Activated T-helper 2 cell treated with anti-CD3 and anti-CD28 coated beads, Interferon-gamma antibody, Interleukin-2, Interleukin-4, amounts not matched to agents 10 μg/mL and 5 μg/mL and 100 μg/mL, durations not matched to agents 14 hours and 24 hours and 36 hours (primary cell): Measurements from ENCODE around the gene MEF2D. TPM values are rescaled to one million over a fixed set of nuclear protein-coding genes. Genes with fewer than 3 reads are reported as not detected.
A peak's percentile ranks its signal among the peaks of the same experiment; 100 is the strongest.

Experiments used
- DNase-seq: peaks from one replicate; pipeline ENCODE4 v3.0.0; 2021; ENCODE audit warnings: low spot score
- H3K27ac Mint-ChIP-seq: one replicate; pipeline ENCODE4 v1.8.0; 2021; ENCODE audit warnings: mixed read lengths
- H3K27me3 Mint-ChIP-seq: one replicate; pipeline ENCODE4 v1.8.0; 2021; ENCODE audit warnings: low read depth, mixed read lengths
- H3K36me3 Mint-ChIP-seq: one replicate; pipeline ENCODE4 v1.8.0; 2021; ENCODE audit warnings: low read depth, mixed read lengths
- H3K4me1 Mint-ChIP-seq: one replicate; pipeline ENCODE4 v1.8.0; 2021; ENCODE audit warnings: low read depth, mixed read lengths
- H3K4me3 Mint-ChIP-seq: one replicate; pipeline ENCODE4 v1.8.0; 2021; ENCODE audit warnings: low read depth, mild to moderate bottlenecking, moderate library complexity, mixed read lengths
- H3K9me3 Mint-ChIP-seq: one replicate; pipeline ENCODE4 v1.8.0; 2021; ENCODE audit warnings: mixed read lengths
- intact Hi-C: fragments of 100-400 bp; cut with micrococcal nuclease; formaldehyde crosslinking; loops from one replicate; pipeline ENCODE4 v1.15.1; 2023
- total RNA-seq: library from RNA; stranded (reverse); gene quantifications from 2 replicates; pipeline ENCODE4 v1.2.3, GENCODE V29; 2022

The MEF2D gene
- total RNA-seq, 1 donor from 2014 or later: 42.1 TPM

DNA sequence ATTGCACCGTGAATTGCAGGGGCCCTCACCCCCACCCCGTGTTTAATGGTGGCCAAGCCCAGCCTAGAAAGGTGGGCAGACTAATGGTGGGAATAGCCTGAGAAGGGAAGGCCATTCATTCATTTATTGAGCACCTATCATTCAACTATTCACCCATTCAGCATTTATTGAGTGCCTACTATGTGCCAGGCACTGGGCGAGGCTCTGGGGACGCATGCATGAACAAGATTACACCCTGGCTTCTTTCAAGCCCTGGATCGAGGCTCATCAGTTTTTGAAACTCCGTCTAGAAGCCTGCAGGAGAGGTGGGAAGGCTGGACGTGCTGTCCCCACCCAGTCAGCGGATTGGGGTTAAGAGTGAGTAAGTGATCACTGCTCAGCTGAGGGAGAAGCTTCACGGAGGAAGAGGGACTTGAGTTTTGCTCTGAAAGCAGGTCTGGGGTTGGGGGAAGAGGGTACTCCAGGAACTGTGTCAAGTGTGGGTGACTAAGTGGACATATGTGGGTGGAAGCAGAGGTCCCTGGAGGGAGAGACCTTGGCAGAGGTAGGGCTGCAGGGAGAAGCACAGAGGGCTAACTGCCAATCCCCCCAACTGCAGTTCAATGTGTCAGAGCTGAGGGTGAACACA, 35.6 kb downstream of the MEF2D start:
- Mint-ChIP-seq H3K9me3 (no peaks in the 10 kb centered on the region), H3K36me3 (peaks cover 37% of the 10 kb centered on the region), H3K27me3 (no peaks in the 10 kb centered on the region), H3K27ac (no peak overlapping the region), H3K4me1 (peaks cover 3% of the 10 kb centered on the region), H3K4me3 (no peak overlapping the region)
- no peak for DNase-seq
- intact Hi-C loops: no loop called here

DNA sequence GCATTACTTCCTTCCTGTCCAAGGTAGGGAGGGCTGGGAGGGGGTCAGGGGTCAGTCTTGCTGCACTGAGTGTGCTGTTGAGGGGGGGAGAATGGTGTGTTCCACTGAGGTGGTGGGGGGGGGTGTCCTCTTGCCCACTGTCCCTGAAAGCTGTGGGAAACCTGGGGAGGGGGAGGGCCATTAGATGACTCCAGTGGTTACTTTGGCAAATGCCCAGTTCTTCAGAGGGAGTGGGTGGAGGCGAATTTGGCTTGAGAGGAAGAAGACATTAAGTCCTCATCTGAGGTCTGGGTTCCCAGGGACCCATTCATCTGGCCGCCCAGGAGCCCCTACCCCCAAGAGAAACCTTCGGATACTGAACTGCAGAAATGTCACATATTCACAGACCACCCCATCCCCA, 36.2 kb downstream of the MEF2D start:
- no peaks in the 10 kb centered on the region for H3K27me3 Mint-ChIP-seq
- no peak overlapping the region for H3K4me3 Mint-ChIP-seq
- peaks cover 33% of the 10 kb centered on the region for H3K36me3 Mint-ChIP-seq
- no peak overlapping the region for H3K27ac Mint-ChIP-seq
- peaks cover 3% of the 10 kb centered on the region for H3K4me1 Mint-ChIP-seq
- intact Hi-C loops: no loop called here
- no peaks in the 10 kb centered on the region for H3K9me3 Mint-ChIP-seq
- DNase-seq: no peak

DNA sequence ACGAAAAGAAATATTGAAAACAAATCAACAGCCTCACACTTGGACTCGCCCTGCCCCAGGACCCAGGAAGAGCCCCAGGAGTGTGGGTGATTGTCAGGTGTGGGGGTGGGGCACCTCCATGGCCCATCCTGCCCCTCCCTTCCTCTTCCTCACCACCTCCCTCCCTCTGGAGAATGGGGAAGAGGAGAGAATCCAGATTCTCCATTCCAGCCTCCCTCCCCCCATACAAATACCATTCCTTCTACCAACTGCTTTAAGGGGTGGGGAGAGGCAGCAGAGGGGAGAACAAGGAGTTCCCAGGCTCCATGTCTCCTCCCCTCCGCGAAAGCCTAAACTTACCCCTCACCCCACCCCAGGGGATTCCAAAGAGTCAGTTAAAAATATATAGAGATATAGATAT, 36.7 kb downstream of the MEF2D start:
- Mint-ChIP-seq H3K27me3 (no peaks in the 10 kb centered on the region), H3K4me1 (peaks cover 3% of the 10 kb centered on the region), H3K36me3 (peaks cover 31% of the 10 kb centered on the region), H3K9me3 (no peaks in the 10 kb centered on the region), H3K27ac (no peak overlapping the region), H3K4me3 (no peak overlapping the region)
- no peak for DNase-seq
- intact Hi-C loops: no loop called here

DNA sequence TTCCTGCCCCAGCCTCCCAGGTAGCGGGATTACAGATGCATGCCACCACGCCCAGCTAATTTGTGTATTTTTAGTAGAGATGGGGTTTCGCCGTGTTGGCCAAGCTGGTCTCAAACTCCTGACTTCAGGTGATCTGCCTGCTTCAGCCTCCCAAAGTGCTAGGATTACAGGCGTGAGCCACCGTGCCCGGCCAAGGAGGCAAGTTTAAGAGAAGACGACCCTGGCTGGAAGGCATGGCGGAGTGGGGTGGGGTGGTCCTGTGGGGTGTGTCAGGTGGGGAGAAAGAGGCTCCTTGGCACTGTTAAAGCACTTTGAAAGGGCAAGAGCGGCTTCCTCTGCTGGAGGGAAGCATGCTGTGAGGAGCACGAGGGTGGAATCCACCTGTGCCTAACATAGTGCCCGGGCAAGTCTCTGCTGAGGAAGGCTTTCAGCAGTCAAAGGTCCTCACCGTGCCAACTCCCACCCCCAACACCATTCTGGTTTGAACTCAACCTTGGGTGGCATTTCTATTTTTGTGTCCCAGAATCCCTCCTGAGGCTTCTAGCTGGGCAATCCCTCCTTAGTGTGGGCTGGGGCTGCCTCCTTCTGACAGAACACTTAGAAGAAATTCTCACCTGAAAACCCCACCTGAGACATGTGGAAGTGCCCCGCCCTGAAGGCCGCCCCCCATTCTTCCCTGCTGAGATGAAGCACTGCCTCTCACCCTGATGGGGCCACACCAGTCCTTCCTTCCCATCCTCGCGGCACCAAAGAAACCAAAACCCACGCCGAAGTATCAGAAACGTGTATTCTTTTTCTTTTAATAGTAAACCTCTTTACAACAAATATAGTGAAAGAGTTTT, 37.4 kb downstream of the MEF2D start:
- intact Hi-C loops: no loop called here
- Mint-ChIP-seq H3K4me3 (no peak overlapping the region), H3K9me3 (no peaks in the 10 kb centered on the region), H3K36me3 (peaks cover 26% of the 10 kb centered on the region), H3K4me1 (peaks cover 3% of the 10 kb centered on the region), H3K27me3 (no peaks in the 10 kb centered on the region), H3K27ac (no peak overlapping the region)
- no peak for DNase-seq

DNA sequence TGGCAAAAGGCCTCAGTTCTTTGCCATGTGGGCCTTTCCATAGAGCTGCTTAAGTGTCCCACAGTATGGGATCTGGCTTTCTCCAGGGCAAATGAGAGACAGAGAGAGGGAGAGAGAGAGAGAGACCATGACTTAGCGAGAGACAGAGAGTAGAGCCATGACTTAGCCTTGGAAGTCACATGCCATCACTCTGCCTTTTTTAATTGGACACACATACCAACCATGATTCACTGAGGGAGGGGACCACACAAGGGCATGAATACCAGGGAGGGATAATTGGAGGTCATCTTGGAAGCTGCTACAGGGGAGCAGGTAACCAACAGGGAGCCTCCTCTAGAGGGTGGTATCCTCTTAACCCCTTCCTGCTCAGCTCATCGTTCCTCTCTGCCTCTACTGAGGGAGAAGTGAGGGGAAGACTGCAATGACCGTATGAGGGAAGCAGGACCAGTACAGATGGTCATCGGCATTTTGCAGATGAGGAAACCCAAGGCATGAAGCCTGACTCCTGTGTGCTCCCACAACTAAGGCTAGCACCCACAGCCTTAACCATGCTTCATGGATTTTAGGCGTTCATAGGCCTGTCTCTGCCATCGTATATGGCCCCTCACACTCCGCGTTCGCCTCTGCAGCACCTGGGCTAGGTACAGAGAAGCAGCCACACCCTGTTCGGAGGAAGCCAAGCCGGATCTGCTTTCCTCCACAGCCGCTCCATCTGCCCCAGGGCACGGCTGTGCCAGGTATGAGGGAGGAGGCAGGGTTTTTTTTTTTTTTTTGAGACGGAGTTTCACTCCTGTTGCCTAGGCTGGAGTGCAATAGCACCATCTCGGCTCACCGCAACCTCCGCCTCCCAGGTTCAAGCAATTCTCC, 38.6 kb downstream of the MEF2D start:
- Mint-ChIP-seq H3K4me3 (no peak overlapping the region), H3K27ac (no peak overlapping the region), H3K9me3 (no peaks in the 10 kb centered on the region), H3K27me3 (no peaks in the 10 kb centered on the region), H3K36me3 (peaks cover 20% of the 10 kb centered on the region), H3K4me1 (peaks cover 5% of the 10 kb centered on the region)
- intact Hi-C loops: no loop called here
- DNase-seq: no peak

DNA sequence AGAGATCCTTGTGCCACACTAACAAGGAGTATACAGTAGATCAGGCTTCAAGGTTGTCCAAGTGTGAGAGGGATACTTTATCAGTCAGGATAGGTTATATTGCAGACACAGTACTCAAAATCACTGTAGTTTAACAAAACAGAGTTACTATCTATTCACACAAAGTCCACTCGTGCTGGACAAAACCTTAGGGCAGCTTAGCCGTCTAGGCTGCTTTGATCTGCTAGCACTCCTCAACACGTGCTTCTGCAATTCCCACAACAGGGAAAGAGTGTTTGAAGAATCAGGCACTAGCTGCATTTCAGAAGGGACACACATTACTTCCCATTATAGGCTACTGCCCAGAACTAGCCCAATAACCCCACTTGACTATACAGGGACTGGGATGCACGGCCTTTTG, 39.5 kb downstream of the MEF2D start:
- Mint-ChIP-seq H3K27ac (no peak overlapping the region), H3K9me3 (no peaks in the 10 kb centered on the region), H3K4me3 (no peak overlapping the region), H3K27me3 (no peaks in the 10 kb centered on the region), H3K36me3 (peaks cover 13% of the 10 kb centered on the region), H3K4me1 (peaks cover 14% of the 10 kb centered on the region)
- intact Hi-C loops: no loop called here
- no peak for DNase-seq

DNA sequence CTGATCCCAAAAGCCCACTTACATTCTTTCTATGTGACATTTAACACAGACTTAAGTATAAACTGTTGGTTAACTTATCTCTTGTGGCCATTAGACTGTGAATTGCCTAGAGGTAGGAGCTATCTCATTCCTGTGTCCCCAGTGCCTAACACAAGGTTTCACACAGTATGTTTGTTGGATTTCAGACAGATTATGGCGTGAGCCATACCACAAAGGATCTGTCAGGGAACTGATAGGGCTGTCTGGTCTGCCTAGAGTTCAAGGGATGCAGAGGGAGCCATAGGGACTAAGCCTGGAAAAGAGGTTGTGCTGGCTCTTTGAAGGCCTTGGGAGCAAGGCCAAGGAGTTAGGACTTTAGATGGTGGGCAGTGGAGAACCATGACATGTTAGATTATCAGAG, 40.0 kb downstream of the MEF2D start:
- no peak overlapping the region for H3K27ac Mint-ChIP-seq
- DNase-seq: no peak
- no peaks in the 10 kb centered on the region for H3K9me3 Mint-ChIP-seq
- peaks cover 14% of the 10 kb centered on the region for H3K4me1 Mint-ChIP-seq
- intact Hi-C loops: no loop called here
- H3K27me3 Mint-ChIP-seq: no peaks in the 10 kb centered on the region
- H3K4me3 Mint-ChIP-seq: no peak overlapping the region
- peaks cover 9% of the 10 kb centered on the region for H3K36me3 Mint-ChIP-seq

DNA sequence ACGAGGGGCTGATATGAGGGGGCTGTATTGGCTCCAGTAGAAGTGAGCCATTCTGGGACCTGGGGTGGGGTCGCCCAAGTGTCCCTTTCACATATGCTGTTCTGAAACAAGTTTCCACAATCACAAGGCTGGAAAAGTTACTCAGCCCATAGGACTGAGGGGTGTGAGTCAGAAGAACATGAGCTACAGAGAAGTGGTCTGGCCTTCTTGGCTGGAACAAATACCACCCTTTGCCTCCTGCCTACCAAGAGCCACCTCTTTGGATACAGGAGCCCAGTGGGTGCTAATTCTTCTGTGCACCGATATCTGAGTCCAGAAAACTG, 42.4 kb downstream of the MEF2D start:
- no peaks in the 10 kb centered on the region for H3K9me3 Mint-ChIP-seq
- H3K4me1 Mint-ChIP-seq: peaks cover 15% of the 10 kb centered on the region
- DNase-seq: no peak
- peaks cover 2% of the 10 kb centered on the region for H3K36me3 Mint-ChIP-seq
- H3K4me3 Mint-ChIP-seq: no peak overlapping the region
- H3K27ac Mint-ChIP-seq: peak overlapping the region; percentile 17
- peaks cover 8% of the 10 kb centered on the region for H3K27me3 Mint-ChIP-seq
- intact Hi-C loops: no loop called here

DNA sequence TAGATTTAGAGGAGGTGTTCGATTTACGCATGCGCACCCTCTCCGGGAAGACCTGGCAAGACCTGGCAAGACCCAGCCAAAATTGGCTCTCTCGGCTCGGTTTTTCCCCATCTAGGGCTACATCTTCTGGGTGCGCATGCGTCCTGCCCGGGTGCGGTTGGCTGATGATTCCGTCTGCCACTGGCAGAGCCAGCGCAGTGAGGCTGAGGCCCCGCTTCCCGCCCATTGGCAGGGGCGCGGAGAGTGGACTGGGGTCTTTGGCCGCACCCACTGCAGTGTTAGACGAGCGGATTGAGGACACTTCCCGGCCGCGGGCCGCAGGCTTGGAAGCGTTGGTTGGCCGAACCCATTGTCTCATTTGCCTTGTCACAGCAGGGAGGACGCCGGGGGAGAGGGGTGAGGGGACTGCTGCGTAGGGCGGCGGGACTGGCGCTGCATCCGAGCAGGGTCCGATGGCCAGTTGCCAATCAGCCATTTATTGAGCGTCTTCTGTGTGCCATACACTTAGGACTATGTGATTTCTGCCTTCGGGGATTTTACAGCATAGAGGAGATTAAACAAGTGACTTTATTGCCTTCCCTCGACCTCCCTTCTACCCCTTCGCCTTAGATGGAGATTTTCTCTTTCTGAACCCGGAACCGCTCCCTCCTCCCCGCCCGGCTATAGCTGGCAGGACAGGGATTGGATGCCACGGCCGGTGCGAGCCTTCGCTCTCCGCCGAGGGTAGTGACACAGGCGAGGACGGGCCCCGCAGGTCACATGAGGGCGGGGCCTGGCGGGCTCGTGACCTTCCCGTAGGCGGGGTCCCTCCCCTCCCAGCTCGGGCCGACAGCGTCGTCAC, 43.7 kb downstream of the MEF2D start:
- Mint-ChIP-seq H3K4me1 (peaks cover 21% of the 10 kb centered on the region), H3K27ac (peak overlapping the region; percentile 97), H3K27me3 (peaks cover 13% of the 10 kb centered on the region), H3K9me3 (no peaks in the 10 kb centered on the region), H3K36me3 (peaks cover 2% of the 10 kb centered on the region), H3K4me3 (peak overlapping the region; percentile 84)
- intact Hi-C loops: loop anchor here (1.0 to 2.0 kb wide), 5 partner anchors 24 to 151 kb away; partner anchors contain the start of gene MEF2D
- peak; percentile 92 for DNase-seq

DNA sequence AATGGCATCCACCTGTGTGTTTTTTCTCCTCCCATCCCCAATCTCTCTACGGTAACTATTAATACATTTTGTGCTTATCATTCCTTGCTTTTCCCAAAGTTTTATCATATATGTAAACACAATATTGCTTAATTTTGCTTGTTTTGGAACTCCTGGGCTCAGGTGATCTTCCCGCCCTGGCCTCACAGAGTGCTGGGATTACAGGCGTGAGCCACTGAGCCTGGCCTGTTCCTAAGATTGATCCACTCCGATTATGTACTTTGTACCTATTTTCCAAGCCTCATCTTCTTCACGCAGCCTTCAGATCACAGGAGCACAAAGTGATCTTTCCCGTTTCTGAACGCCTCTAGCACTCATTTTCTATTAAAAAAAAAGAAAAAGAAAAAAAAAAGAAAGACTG, 45.2 kb downstream of the MEF2D start:
- Mint-ChIP-seq H3K27ac (no peak overlapping the region), H3K4me3 (no peak overlapping the region), H3K27me3 (peaks cover 28% of the 10 kb centered on the region), H3K4me1 (peaks cover 25% of the 10 kb centered on the region), H3K9me3 (no peaks in the 10 kb centered on the region), H3K36me3 (no peaks in the 10 kb centered on the region)
- no peak for DNase-seq
- intact Hi-C loops: no loop called here

DNA sequence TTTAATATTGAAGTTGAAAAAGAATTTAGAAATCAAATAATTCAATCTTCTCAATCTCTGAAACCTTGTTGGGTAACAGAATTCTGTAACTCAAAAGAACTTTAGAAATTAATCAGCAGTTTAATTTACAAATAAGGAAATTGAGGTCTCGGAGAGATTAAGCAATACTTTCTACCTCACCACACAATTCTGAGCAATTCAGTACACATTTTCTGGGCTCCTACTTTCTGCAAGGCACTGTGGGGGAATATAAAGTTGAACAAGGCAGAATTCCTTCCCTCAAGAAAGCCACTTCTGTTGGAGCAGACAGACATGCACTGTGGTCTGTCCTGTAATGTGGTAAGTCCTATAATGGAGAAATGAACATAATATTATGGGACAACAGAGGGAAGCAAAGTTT, 47.7 kb downstream of the MEF2D start:
- H3K4me3 Mint-ChIP-seq: no peak overlapping the region
- peaks cover 31% of the 10 kb centered on the region for H3K4me1 Mint-ChIP-seq
- no peaks in the 10 kb centered on the region for H3K36me3 Mint-ChIP-seq
- no peaks in the 10 kb centered on the region for H3K9me3 Mint-ChIP-seq
- intact Hi-C loops: no loop called here
- no peak overlapping the region for H3K27ac Mint-ChIP-seq
- no peak for DNase-seq
- peaks cover 40% of the 10 kb centered on the region for H3K27me3 Mint-ChIP-seq

DNA sequence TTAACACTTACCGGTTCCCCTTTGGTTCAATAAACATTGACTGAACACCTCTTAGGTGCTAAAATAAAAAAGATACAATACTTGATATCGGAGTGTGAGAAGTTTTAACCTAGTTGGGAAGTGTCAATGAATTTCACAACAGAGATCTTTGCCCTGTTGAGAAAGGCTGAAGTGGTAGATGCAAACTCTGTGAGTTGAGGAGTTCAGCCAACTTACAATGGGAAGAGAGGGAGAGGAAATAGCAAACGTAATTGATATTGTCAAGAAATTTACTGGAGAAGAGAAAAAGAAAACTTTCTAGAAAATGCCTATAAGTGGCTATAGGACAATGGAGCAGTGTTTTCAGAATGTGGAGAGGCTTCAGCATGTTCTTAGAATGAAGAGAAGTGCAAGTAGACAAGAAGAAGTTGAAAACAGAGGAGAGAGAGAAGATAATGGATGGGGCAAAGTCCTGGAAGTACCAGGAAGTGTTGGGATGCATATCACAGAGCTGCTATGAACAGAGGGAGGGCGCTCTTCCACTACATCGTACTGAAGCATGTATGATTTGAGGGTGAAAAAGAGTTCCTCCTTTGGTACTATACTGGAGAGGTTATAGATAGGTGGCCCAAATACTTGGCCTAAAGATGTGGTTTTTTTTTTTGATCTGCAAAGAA, 48.9 kb downstream of the MEF2D start:
- Mint-ChIP-seq H3K4me1 (peaks cover 32% of the 10 kb centered on the region), H3K4me3 (no peak overlapping the region), H3K27ac (no peak overlapping the region), H3K27me3 (peaks cover 42% of the 10 kb centered on the region), H3K9me3 (no peaks in the 10 kb centered on the region), H3K36me3 (no peaks in the 10 kb centered on the region)
- intact Hi-C loops: no loop called here
- DNase-seq: no peak
